Lower leg skin (tissue), 4 donors: Measurements from ENCODE around the gene GATAD2B. TPM values are rescaled to one million over a fixed set of nuclear protein-coding genes. Genes with fewer than 3 reads are reported as not detected.

Experiments
- DNase-seq, 2 donors: peaks; one replicate each; pipeline ENCODE4 v3.0.0-alpha.2; 2019; ENCODE audit warnings: low spot score in 2 of 2
- H3K4me3 ChIP-seq: fragments of 200-600 bp; sonication (generic); 2 replicates; pipeline ENCODE4 v1.5.1; 2017; ENCODE audit warnings: mild to moderate bottlenecking, low read depth; ENCODE audit not compliant: poor library complexity, severe bottlenecking
- CTCF ChIP-seq, 3 donors: fragments of 450-650 bp; IDR thresholded peaks; one replicate each; pipeline ENCODE4 v1.5.1; 2016; ENCODE audit warnings: antibody characterized with exemption in 3 of 3, mild to moderate bottlenecking in 3 of 3, moderate library complexity in 2 of 3
- POLR2A ChIP-seq, 2 donors: fragments of 450-650 bp; IDR thresholded peaks; one replicate each; pipeline ENCODE4 v1.6.1; 2016 to 2017; ENCODE audit warnings: antibody characterized with exemption in 2 of 2, mild to moderate bottlenecking in 1 of 2, moderate library complexity in 1 of 2
- WGBS, 2 donors: methylation state at CpG; one replicate each; pipeline ENCODE4 v1.1.5; 2018; 5-methylcytosine and 5-hydroxymethylcytosine counted together
- intact Hi-C: fragments of 100-400 bp; cut with DNase I; formaldehyde crosslinking; loops from one replicate; pipeline ENCODE4 v1.15.0; 2023; ENCODE audit warnings: low total_unique reads
- total RNA-seq, 4 donors: library from RNA; depleted of rRNA; stranded (reverse); fragments of >200 nt; gene quantifications; one replicate each; pipeline ENCODE4 v1.1.0, GENCODE V29; 2016

Gene GATAD2B
- total RNA-seq, 4 donors from 2014 or later: 24.1 to 49.3 (median 29.3) TPM

DNA sequence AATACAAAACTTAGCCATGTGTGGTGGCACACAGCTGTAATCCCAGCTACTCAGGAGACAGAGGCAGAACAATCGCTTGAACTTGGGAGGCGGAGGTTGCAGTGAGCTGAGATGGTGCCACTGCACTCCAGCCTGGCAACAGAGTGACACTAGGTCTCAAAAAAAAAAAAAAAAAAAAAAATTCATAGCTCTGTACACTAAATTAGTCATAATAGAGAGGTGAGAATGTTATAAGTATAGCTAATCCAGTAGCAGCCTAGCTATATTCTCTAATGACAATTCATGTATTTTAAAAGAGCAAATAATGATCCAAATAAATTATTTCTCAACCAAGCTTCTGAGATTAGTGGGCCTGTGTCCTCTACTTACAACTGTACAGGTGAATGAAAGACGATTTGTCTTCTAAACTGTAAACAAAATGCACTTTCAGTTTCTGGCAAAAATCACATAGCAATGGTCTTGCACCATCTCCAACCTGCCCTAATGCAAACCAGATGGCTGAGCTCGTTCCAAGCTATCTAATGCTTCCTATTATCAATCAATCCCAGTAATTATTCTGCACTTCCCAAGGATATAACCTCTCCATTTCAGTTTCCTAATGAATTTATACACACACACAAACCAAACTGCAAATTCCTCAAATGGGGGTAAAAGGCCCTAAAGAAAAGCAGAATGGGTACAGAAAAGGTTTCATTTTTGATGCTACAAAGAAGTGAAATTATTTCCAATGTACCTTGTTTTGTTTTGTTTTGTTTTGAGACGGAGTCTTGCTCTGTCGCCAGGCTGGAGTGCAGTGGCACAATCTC, 56.5 kb downstream of the GATAD2B start:
- 56 to 67% methylated on average over 6 of the region's 6 CpGs for WGBS, 2 donors
- intact Hi-C loops: no loop called here
- TF ChIP-seq POLR2A (IDR thresholded peaks at IDR 0.05): no peak
- no peak for TF ChIP-seq CTCF (IDR thresholded peaks at IDR 0.05)
- H3K4me3 ChIP-seq: no peak overlapping the region
- no peak for DNase-seq

- no peak overlapping the region for H3K4me3 ChIP-seq
- DNase-seq: no peak
- WGBS, 2 donors: 92 to 96% methylated on average over 3 of the region's 3 CpGs
- TF ChIP-seq CTCF (IDR thresholded peaks at IDR 0.05): no peak
- TF ChIP-seq POLR2A (IDR thresholded peaks at IDR 0.05): no peak
- intact Hi-C loops: no loop called here
Measured at GRCh38 chr1:153860285-153860684, 62.5 kb downstream of the GATAD2B start.

GRCh38 chr1:153857505-153857904, 65.3 kb downstream of the GATAD2B start:
- 92 to 100% methylated on average over 2 of the region's 2 CpGs for WGBS, 2 donors
- DNase-seq: no peak
- no peak overlapping the region for H3K4me3 ChIP-seq
- no peak for TF ChIP-seq POLR2A (IDR thresholded peaks at IDR 0.05)
- TF ChIP-seq CTCF (IDR thresholded peaks at IDR 0.05): no peak
- intact Hi-C loops: no loop called here

- H3K4me3 ChIP-seq: no peak overlapping the region
- DNase-seq: no peak
- TF ChIP-seq CTCF (IDR thresholded peaks at IDR 0.05): no peak
- no peak for TF ChIP-seq POLR2A (IDR thresholded peaks at IDR 0.05)
- intact Hi-C loops: no loop called here
Measured at GRCh38 chr1:153856763-153857162, 66.0 kb downstream of the GATAD2B start.

DNA sequence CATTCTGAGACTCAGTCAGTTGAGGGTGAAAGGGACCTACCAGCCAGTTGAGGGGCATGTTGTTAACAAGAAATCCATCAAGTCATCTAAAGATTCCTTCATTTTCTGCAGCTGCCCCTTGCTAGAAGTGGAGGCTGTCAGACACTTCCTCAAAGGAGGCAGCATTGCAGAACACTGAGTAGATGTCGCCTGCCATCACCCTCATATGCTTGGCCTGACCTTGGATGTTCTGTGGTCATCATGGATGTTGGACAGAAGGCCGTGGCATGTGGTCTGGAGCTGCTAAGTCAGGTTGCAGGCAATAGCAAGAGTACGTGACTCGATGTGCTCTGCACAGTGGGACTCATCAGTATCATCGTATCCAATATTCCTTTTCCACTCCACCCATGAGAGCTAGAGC, 70.6 kb downstream of the GATAD2B start:
- 95 to 97% methylated on average over 5 of the region's 5 CpGs for WGBS, 2 donors
- intact Hi-C loops: no loop called here
- no peak for DNase-seq
- H3K4me3 ChIP-seq: no peak overlapping the region
- no peak for TF ChIP-seq CTCF (IDR thresholded peaks at IDR 0.05)
- TF ChIP-seq POLR2A (IDR thresholded peaks at IDR 0.05): no peak
